Prostate gland (tissue), 2 donors: ENCODE measurements around the gene HAO2.

Experiments
- POLR2A ChIP-seq: fragments of 450-650 bp; IDR thresholded peaks from one replicate; pipeline ENCODE4 v1.6.1; 2016; ENCODE audit warnings: antibody characterized with exemption, mild to moderate bottlenecking
- TF ChIP-seq, protein P1 (sequence below), 4 experiments: fragments of 200-600 bp in 2 of 4; fragments of 450-650 bp in 2 of 4; sonication (generic) in 2 of 4; IDR thresholded peaks; 1 replicate in 3 of 4; 2 replicates in 1 of 4; pipeline ENCODE4 v1.5.1; 2016 to 2019; ENCODE audit warnings: antibody characterized with exemption in 4 of 4, mild to moderate bottlenecking in 2 of 4, moderate library complexity in 2 of 4

DNA sequence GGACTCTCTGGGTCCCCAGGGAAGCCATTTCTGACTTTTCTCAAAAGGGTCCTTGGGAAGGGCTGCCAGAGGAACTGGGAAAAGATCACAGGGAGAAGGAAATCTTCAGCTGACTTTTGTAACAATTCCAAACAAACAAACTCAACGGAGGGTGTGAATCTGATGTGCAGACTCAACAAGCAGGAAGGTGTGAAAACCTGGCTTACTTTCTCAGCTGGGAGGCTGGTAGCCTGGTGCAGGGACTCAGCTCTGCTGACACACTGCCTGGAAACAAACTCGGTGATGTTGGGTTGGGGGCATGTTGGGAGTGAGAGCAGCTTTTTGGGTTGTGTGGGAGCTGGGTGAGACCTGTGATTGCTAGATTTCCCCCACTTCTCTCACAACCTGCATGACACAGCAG lies 36.2 kb downstream of the HAO2 start:
- TF ChIP-seq, protein P1, sequence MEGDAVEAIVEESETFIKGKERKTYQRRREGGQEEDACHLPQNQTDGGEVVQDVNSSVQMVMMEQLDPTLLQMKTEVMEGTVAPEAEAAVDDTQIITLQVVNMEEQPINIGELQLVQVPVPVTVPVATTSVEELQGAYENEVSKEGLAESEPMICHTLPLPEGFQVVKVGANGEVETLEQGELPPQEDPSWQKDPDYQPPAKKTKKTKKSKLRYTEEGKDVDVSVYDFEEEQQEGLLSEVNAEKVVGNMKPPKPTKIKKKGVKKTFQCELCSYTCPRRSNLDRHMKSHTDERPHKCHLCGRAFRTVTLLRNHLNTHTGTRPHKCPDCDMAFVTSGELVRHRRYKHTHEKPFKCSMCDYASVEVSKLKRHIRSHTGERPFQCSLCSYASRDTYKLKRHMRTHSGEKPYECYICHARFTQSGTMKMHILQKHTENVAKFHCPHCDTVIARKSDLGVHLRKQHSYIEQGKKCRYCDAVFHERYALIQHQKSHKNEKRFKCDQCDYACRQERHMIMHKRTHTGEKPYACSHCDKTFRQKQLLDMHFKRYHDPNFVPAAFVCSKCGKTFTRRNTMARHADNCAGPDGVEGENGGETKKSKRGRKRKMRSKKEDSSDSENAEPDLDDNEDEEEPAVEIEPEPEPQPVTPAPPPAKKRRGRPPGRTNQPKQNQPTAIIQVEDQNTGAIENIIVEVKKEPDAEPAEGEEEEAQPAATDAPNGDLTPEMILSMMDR (IDR thresholded peaks at IDR 0.05) = no peak
- no peak for TF ChIP-seq POLR2A
